Stimulated activated CD8-positive, alpha-beta memory T cell treated with anti-CD3 and anti-CD28 coated beads, Interleukin-4, amount 100 ng/mL, for 48 hours (primary cell): ENCODE results near the gene CD4.
A peak's percentile ranks its signal among the peaks of the same experiment; 100 is the strongest.

Experiments
- DNase-seq: peaks from one replicate; pipeline ENCODE4 v3.0.0-alpha.2; 2020

CD4 gene

DNA sequence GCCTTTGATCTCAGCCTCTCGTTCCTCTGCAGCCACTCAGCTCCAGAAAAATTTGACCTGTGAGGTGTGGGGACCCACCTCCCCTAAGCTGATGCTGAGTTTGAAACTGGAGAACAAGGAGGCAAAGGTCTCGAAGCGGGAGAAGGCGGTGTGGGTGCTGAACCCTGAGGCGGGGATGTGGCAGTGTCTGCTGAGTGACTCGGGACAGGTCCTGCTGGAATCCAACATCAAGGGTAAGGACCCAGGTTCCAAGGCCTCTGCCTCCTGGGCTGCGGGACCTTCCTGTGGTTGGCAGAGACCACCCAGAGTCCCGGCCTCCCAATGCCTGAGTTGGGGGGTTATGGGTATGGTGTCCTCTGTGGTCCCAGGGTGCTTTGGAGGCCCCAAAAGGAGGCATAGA lies 27.8 kb downstream of the CD4 start:
- DNase-seq = no peak

DNA sequence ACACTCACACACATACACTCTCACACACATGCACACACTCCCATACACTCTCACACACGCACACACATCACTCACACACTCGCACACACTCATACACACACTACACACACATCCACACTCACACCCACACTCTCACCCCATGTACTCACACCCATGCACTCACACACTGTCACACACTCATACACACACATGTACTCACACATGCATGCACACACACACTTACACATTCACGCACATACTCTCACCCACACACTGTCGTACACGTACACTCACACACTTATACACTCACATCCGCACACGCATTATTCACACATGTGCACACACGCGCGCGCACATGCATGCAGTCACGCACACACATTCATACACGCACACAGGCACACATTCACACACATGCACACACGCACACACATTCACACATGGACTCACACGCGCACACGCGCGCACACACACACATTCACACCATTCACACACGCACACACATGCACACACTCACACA lies 28.4 kb downstream of the CD4 start:
- no peak for DNase-seq

DNA sequence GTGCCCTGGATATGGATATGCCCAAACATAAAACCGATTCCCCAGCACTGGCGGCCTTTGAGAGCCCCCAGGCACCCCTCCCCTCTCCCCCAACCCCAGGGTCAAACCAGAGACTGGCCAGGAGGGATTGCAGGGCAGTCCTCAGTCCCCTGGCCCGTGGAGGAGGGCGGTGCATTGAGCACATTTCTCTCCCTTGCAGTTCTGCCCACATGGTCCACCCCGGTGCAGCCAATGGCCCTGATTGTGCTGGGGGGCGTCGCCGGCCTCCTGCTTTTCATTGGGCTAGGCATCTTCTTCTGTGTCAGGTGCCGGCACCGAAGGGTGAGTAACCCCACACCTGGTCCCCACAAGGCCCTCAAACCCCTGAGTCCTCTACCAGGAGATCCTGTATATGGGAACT lies 28.9 kb downstream of the CD4 start:
- no peak for DNase-seq

DNA sequence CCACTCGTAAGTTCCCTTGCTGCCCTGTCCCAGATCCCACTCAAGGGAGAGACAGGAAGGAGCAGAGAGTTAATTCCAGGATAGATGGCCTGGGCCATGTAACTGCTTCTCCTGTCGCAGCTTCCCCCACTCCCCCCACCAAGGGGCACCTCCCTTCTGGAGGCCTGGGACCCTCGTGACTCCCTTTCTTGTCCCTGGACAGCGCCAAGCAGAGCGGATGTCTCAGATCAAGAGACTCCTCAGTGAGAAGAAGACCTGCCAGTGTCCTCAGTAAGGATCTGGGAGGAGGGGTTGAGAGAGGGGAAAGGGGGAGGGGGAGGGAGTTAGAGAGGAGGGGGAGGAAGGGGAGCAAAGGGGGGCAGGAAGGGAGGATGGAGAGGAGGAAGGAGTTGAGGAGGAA lies 29.3 kb downstream of the CD4 start:
- no peak for DNase-seq

DNA sequence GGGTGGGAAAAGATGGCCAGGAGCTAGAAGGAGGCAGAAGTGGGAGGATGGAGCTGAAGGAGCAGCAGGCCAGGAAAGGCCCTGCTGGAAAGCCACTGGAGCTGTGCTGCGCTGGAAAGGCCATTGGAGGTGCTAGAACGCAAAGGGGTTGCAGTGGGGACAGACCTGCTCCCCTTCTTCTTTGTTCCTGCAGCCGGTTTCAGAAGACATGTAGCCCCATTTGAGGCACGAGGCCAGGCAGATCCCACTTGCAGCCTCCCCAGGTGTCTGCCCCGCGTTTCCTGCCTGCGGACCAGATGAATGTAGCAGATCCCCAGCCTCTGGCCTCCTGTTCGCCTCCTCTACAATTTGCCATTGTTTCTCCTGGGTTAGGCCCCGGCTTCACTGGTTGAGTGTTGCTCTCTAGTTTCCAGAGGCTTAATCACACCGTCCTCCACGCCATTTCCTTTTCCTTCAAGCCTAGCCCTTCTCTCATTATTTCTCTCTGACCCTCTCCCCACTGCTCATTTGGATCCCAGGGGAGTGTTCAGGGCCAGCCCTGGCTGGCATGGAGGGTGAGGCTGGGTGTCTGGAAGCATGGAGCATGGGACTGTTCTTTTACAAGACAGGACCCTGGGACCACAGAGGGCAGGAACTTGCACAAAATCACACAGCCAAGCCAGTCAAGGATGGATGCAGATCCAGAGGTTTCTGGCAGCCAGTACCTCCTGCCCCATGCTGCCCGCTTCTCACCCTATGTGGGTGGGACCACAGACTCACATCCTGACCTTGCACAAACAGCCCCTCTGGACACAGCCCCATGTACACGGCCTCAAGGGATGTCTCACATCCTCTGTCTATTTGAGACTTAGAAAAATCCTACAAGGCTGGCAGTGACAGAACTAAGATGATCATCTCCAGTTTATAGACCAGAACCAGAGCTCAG lies 30.0 kb downstream of the CD4 start:
- no peak for DNase-seq

DNA sequence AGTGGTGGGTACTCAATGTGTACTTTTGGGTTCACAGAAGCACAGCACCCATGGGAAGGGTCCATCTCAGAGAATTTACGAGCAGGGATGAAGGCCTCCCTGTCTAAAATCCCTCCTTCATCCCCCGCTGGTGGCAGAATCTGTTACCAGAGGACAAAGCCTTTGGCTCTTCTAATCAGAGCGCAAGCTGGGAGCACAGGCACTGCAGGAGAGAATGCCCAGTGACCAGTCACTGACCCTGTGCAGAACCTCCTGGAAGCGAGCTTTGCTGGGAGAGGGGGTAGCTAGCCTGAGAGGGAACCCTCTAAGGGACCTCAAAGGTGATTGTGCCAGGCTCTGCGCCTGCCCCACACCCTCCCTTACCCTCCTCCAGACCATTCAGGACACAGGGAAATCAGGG lies 30.8 kb downstream of the CD4 start:
- no peak for DNase-seq

DNA sequence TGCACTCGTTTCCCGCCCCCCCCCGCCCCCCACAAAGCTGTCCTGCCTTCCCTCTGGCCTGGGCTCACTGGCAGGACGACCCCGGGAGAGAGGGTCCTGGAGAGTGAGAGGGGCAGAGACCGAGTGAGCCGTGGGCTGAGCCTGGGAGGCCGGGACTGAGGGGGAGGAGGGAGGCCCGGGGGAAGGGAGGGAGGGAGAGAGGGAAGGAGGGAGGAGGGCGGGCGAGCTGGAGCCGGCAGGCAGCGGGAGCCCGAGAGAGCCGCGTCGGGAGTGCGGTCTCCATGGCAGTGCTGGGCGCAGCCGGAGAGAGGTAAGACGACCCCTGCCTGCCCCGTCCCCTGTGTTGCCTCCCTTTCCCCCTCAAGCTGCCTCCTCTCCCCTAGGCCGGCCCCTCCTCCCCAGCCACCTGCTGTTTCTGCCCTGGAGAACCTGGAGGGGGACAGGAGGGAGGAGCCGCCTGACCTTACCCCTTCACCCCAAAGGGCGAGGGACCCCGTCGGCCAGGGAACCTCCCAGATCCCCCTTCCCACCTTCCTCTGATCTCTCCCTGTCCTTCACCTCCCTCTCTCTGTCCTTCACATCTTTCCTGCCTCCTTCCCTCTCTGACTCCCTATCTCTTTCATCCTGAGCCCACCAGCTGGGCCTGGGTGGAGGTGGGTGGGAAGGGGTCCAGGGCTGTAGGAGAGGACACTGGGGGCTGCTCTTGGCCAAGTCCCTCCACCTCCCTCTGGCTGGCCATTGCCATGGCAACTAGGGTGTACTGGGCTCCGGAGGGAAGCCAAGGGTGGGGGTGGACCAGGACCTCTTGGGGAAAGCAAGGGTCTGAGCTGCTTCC lies 32.5 kb downstream of the CD4 start, which contains the start of gene GPR162:
GPR162 (plus strand) TSS at position 231 of the 835 bp plus-strand sequence. CDS start 2,078 bp downstream, outside the sequence.
- DNase-seq = no peak

DNA sequence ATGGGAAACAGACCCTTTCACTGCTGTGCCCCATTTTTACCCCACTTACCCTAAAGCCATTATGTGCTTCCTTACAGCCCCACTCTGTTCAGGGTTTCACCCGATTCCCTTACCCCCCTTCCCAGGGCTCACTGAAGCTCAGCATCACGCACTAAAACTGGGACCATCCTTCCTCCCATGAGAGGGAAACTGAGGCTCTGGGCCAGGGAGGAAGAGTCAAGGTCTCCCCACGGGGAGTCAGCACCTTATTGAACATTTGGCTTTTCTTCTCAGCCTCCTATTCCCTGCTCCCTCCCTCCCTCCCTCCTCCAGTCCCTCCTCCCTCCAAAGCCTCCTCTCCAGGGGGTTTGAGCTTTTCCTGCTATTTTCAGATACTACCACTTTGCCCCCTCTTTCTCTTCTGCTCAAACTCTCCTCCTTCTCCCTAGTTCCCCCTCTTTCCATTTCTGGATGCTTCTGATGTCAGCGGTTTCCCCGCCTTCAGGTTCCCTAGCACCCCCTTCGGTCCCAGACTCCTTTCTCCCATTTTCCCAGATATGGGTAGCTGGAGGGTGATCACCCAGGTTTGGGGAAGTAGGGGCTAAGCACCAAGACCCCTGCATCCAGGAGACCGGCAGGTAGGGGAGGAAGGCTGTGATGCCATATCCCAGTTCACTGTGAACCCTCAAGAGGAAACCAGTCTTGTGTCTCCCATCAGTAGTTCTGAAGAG lies 33.3 kb downstream of the CD4 start:
- DNase-seq = no peak

DNA sequence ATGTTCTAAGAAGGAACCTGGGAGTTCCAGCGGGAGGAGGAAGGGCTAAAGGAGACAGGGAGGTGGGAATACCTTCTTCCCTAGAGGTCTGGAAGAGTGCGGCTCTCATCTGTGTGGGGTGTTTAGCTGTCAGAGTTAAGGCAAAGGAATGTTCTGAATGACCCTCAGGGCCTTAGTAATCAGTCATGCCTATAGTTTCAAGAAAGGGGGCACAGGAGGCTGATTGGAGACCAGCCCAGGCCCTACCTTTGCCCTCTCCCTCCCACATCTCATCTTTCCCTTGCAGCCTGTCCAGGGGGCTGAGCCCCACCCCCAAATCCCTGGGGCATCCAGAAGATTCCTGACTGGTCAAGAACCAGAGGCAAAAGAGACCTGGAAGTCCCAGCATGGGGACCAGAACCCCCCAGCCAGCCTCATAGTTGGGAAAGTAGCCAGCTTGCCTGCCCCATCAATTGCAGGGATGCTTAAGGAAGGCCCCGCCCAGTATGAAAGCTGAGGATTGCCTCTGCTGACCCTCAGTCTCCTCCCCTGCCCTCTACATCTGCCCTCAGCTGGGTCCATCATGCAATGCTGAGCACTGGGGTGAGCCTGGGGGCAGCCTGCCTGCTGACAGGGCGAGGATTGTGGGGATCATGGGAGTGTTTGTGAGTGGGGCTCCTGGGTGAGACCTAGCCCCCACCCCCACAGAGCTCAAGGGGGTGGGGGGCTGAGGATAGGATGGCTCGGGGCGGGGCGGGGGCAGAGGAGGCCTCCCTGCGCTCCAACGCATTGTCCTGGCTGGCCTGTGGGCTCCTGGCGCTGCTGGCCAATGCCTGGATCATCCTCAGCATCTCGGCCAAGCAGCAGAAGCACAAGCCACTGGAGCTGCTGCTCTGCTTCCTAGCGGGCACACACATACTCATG lies 34.1 kb downstream of the CD4 start:
- DNase-seq = no peak

DNA sequence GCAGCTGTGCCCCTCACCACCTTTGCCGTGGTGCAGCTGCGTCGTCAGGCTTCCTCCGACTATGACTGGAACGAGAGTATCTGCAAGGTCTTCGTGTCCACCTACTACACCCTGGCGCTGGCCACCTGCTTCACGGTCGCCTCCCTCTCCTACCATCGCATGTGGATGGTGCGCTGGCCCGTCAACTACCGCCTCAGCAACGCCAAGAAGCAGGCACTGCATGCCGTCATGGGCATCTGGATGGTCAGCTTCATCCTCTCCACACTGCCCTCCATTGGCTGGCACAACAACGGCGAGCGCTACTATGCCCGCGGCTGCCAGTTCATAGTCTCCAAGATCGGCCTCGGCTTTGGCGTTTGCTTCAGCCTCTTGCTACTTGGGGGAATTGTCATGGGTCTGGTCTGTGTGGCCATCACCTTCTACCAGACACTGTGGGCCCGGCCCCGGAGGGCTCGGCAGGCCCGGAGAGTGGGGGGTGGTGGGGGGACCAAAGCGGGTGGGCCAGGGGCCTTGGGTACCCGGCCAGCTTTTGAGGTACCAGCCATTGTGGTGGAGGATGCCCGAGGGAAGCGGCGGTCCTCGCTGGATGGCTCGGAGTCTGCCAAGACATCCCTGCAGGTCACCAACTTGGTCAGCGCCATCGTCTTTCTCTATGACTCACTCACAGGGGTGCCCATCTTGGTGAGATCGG lies 34.9 kb downstream of the CD4 start:
- no peak for DNase-seq

DNA sequence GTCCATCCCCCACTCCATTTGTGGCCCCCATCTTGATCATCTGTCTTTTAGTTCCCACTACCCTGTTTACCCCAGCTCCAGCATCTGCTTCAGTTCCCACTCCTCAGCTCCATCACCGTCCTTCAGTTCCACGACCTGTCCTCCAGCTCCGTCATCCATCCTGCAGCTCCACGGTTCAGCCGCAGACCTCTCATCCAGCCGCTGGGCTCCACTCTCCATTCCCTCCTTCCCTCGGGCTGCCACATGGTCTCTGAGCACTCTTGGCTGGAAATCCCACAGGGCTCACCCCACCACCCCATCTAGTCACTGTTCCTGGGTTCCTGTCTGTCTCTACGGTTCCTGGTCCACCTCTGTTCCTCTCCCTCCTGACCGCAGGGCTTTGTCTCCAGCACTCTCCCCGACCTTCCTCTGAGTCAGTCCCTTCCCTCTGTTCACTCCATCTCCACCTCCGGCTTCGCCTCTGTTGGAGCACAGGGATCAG lies 35.6 kb downstream of the CD4 start:
- DNase-seq = no peak

DNA sequence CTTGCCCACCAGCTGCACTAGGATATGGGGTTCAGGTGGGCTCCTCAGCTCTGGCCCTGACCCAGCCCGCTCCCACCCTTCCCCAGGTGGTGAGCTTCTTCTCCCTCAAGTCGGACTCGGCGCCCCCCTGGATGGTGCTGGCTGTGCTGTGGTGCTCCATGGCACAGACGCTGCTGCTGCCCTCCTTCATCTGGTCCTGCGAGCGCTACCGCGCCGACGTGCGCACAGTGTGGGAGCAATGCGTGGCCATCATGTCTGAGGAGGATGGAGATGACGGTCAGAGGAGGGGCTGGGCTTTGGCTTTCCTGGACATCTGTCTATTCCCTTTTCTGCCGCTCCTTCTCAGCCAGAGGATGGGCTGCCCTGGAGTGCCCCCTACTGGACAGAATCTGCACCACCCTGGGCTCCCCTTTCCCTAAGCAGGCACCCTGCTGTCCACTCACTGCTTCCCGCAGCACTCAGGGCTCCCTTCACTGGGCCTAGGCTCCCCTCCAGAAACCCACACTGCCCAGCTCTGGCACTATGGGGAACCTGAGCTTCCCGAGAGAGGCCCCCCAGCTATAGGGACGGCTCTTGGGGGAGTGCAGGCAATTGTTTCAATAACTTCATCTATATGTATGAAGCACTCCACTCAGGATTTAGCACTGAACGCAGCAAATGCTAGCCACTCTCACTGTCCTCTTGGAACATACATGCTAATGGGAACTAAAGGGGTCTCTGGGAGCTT lies 36.2 kb downstream of the CD4 start:
- DNase-seq = peak; percentile 95

DNA sequence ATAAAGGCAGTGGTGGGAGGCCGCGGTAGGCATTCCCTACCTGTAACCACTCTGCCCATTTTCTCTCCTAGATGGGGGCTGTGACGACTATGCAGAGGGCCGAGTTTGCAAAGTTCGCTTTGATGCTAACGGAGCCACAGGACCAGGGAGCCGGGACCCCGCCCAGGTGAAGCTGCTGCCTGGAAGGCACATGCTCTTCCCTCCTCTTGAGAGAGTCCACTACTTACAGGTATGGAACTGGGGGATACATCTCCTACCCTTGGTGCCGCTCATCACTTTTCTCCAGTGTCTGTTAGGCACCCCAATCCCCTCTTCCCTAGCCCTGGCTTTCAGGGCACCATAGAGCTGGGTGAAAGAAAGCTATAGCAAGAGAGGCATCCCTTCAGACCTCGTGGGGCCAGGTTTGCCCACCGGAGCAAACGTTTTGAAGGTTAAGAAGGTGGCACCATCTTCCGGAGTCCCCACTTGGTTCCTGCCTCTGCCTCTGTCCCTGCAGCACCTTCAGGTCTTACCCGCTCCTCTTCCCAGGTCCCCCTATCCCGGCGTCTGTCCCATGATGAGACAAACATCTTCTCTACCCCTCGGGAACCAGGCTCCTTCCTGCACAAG lies 36.9 kb downstream of the CD4 start:
- DNase-seq = no peak

DNA sequence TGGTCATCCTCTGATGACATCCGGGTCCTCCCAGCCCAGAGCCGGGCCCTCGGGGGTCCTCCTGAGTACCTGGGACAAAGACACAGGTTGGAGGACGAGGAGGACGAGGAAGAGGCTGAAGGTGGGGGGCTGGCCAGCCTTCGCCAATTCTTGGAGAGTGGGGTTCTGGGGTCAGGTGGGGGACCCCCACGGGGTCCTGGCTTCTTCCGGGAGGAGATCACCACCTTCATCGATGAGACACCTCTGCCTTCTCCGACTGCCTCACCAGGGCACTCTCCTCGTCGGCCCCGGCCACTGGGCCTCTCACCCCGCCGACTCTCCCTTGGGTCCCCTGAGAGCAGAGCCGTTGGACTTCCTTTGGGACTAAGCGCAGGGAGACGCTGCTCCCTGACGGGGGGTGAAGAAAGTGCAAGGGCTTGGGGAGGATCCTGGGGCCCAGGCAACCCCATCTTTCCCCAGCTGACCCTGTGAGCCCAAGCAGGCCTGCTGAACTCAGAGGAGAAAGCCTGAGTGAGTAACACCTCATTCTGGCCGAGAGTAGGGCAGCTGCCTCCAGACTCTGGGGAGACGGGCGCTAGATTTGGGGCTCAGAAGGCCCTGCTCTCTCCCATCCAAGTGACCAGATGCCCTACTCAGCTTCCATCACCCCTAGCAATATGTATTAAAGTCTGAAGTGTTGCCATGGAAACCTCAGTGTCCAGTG lies 37.6 kb downstream of the CD4 start:
- DNase-seq = no peak

DNA sequence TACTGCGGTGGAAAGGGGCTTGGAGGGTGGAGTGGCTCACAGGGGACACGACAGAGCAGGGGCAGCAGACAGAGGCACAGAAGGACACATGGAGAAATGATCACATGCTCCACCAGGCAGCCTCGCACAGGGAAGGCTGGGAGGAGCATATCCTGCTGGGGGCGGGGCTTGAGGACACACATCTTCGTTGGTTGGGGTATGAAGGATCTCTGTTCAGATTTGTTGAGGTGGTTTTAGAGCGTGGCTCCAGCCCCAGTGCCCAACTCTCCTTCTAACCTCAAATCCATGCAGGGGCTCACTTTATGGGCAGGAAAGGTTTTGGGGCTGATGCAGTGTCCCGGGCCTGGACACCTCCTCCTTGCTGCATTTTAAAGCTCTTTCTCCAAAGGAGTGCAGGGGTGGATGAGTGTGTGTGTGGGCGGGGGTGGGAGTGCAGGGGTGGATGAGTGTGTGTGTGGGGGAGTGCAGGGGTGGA lies 38.1 kb downstream of the CD4 start:
- peak; percentile 78 for DNase-seq

DNA sequence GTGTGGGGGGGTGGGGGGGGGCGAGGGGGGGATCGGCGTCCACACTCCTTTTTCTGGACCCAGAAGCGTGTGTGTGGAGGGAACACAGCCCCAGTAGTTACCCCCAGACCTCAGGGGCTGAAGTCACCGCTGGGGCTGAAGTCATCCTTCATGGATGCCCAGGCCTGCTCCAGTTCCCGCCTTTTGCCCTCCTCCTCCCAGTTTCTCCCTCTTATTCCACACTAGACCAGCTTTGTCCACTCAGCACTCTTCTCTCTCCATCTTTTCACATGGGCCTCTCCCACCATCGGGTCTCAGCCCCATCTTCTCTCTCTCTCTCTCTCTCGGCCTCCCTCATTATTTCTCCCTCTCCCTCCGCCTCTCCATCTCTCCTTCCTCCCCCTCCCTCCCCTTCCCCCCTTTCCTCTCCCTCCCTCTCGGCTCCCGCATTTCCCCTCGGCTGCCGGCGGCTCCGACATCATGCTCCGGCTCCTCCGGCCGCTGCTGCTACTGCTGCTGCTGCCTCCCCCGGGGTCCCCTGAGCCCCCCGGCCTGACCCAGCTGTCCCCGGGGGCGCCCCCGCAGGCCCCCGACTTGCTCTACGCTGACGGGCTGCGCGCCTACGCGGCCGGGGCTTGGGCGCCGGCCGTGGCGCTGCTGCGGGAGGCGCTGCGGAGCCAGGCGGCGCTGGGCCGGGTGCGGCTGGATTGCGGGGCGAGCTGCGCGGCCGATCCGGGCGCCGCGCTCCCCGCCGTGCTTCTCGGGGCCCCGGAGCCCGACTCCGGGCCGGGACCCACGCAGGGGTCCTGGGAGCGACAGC lies 38.9 kb downstream of the CD4 start, which contains the start of gene P3H3:
P3H3 (plus strand) TSS at position 426 of the 799 bp plus-strand sequence; CDS start at position 460, 34 bp downstream.
- no peak for DNase-seq

DNA sequence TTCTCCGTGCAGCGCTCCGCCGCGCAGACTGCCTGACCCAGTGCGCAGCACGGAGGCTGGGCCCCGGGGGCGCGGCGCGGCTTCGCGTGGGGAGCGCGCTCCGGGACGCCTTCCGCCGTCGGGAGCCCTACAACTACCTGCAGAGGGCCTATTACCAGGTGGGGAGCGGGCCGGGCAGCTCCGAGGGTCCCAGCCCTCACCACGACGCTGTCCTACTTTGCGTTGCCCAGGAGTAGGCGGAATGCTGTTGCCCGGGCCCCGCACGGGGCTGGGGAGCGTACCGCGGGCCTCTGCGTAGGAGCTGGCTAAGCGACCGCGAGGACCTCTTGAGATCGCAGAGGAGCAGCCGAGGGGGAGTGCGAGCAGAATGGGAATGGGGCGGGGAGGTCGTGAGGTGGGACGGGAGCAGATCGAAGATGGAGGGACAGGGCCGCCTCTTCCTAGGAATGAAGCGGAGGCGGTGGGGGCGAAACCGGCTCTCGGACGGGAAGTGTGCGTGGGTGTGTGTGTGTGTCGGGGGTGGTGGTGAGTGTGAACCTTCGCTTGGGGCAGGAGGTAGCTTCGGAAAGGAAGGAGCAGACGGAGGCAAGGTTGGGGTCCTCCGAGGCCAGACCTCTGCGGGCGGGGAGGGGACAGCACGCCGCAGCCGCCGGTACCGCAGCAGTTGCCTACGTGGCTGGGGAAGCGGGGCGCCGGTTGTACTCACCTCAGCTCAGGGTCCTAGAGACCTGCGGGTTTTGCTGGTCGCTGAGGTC lies 39.6 kb downstream of the CD4 start:
- DNase-seq = peak; percentile 51
